Raji (cell line): ENCODE measurements around the gene CPXM2.

Experiments
- POLR2A ChIP-seq: IDR thresholded peaks from 2 replicates; pipeline ENCODE4 v1.6.1; 2011; ENCODE audit warnings: low read depth, low read length, control low read depth; ENCODE audit not compliant: insufficient read depth

CPXM2 gene

GRCh38 chr10:123888256-123888655 is 3.4 kb downstream of the CPXM2 start:
- no peak for TF ChIP-seq POLR2A

GRCh38 chr10:123886292-123886691 is 5.3 kb downstream of the CPXM2 start:
- TF ChIP-seq POLR2A, result no peak

- no peak for TF ChIP-seq POLR2A
Measured at GRCh38 chr10:123885406-123886170, 6.0 kb downstream of the CPXM2 start.

- TF ChIP-seq POLR2A, result no peak
Measured at GRCh38 chr10:123884907-123885381, 6.7 kb downstream of the CPXM2 start.

GRCh38 chr10:123884351-123884906 is 7.2 kb downstream of the CPXM2 start:
- TF ChIP-seq POLR2A, result no peak

GRCh38 chr10:123883673-123884320 is 7.8 kb downstream of the CPXM2 start:
- TF ChIP-seq POLR2A, result no peak

GRCh38 chr10:123882681-123883445 is 8.7 kb downstream of the CPXM2 start:
- no peak for TF ChIP-seq POLR2A

- TF ChIP-seq POLR2A, result no peak
Measured at GRCh38 chr10:123882177-123882576, 9.4 kb downstream of the CPXM2 start.

- no peak for TF ChIP-seq POLR2A
Measured at GRCh38 chr10:123879606-123880257, 11.9 kb downstream of the CPXM2 start.

DNA sequence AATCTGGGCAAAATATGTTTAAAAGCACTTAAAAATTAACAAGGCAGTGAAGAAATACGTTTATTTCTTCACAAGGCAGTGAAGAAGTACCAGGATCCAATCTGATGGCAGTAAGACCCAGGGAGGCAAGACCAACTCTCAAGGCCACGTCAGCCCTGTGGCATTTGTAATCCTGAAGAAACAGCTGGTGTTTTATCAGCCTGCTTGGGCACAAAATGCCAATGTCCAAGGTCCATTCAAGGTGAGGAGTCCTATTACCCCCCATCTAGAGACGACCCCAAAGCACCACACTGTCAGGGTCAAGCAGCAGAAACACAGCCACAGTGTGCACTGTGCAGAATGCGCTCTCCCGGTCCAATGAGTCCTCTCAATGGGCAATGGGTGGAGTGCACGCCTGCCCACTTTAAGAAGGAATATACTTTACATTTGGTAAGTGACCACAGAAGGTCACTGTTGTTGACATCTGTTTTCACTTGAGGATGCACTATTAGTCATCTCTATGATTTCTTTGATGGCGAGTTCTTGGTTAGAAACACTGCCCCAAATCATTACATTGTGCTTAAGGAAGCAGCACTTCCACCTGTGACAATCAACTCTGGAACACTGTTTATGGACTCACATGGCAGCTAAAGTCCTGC is 12.8 kb downstream of the CPXM2 start:
- no peak for TF ChIP-seq POLR2A

DNA sequence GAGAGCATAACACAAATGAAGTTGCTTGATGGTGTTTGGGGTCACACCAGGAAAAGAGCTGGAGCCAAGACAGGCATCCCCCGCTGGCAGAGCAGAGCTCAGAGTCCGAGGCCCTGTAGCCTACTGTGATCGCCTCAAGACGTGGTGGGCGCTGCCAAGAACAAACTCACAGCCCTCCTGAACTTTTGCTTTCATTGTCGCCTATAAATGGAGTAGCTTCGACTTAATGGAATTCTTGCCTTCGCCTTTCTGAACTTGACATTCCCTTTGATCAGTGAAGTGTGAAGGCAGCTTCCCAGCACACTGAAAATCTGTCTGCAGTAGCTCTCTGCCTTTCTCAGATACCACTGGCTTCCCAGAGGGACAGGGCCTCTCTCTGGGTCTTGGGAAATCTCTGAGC is 21.3 kb downstream of the CPXM2 start:
- no peak for TF ChIP-seq POLR2A

- TF ChIP-seq POLR2A, result no peak
Measured at GRCh38 chr10:123869020-123869414, 22.6 kb downstream of the CPXM2 start.

DNA sequence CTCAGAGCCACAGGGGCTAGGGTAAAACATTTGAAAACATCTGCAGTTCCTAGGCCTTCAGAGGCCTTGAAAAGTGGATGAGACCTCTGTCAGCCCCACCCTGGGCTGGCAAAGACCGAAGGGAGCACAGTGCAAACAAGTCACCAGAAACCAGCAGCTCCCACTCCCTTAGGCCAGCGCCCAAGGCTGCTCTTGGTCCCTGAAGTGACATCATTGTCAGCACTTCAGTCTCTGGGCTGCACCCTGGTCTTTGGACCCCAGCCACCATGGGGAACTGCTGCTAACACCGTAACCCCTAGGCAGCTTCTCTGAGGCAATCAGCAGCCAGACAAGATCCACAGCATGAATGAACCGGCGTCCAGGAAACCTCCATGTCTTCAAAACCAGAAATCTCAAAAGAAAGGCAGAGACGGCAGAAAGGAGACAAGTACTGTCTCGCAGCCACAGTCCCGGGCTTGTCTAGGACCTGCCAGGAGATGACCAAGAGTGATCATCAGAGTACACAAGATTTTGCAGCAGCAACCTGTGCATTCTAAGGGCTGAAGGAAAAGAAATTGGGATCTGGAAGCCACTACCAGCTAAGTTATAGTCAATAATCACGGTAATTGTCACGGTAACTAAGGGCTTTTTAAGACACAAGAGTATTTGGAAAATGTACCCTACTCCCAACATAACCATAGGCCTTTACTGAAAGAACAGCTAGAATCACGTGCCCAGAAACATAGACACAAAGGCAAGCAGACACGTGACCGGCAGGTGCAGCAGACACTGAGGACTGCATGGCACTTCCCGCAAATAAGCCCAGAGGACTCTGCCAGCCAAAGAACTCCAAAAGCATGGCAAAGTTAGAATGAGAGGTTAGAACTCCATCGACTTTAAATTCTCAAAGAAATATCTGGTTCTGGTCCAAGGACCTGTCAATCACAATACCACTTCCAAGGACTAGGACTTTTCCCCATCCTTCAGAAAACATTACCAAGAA is 23.3 kb downstream of the CPXM2 start:
- no peak for TF ChIP-seq POLR2A

- no peak for TF ChIP-seq POLR2A
Measured at GRCh38 chr10:123865880-123866279, 25.7 kb downstream of the CPXM2 start.

GRCh38 chr10:123865350-123865749 is 26.3 kb downstream of the CPXM2 start:
- no peak for TF ChIP-seq POLR2A
